GM12874 (cell line): ENCODE data around the gene LRRC15.

Experiments used
- TF ChIP-seq, protein P1 (sequence below): IDR thresholded peaks from 2 replicates; pipeline ENCODE4 v1.5.1; 2011; ENCODE audit warnings: low read depth, mild to moderate bottlenecking, control low read depth, low read length, moderate library complexity; ENCODE audit not compliant: insufficient read depth

The LRRC15 gene

DNA sequence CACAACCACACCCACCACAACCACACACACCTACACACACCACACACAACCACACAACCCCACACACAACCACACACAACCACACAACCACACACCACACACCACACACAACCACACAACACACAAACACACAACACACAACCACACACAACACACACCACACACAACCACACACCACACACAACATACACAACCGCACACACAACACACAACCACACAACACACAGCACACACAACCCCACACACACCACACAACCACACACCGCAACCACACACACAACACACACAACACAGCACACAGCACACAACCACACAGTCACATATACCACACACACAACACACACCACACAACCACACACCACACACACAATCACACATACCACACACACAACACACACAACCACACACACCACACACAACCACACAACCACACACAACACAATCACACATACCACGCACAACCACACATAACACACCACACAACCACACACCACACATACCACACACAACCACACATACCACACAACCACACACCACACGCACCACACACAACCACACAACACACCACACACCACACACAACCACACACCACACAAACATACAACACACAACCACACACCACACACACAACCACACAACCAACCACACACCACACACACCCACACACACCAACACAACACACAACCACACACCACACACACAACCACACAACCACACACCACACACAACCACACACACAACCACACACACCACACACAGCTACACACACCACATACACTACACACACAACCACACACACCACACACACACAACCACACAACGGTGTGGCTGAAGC lies 42.1 kb downstream of the LRRC15 start:
- TF ChIP-seq, protein P1, sequence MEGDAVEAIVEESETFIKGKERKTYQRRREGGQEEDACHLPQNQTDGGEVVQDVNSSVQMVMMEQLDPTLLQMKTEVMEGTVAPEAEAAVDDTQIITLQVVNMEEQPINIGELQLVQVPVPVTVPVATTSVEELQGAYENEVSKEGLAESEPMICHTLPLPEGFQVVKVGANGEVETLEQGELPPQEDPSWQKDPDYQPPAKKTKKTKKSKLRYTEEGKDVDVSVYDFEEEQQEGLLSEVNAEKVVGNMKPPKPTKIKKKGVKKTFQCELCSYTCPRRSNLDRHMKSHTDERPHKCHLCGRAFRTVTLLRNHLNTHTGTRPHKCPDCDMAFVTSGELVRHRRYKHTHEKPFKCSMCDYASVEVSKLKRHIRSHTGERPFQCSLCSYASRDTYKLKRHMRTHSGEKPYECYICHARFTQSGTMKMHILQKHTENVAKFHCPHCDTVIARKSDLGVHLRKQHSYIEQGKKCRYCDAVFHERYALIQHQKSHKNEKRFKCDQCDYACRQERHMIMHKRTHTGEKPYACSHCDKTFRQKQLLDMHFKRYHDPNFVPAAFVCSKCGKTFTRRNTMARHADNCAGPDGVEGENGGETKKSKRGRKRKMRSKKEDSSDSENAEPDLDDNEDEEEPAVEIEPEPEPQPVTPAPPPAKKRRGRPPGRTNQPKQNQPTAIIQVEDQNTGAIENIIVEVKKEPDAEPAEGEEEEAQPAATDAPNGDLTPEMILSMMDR, result no peak

GRCh38 chr3:194326968-194327217 lies 42.6 kb downstream of the LRRC15 start:
- TF ChIP-seq, protein P1, result no peak

- TF ChIP-seq, protein P1, result no peak
Observed at GRCh38 chr3:194326192-194326967, 43.2 kb downstream of the LRRC15 start.

- TF ChIP-seq, protein P1, result no peak
Observed at GRCh38 chr3:194325424-194326153, 44.0 kb downstream of the LRRC15 start.

GRCh38 chr3:194324823-194325327 lies 44.7 kb downstream of the LRRC15 start:
- TF ChIP-seq, protein P1, result no peak

- TF ChIP-seq, protein P1, result no peak
Observed at GRCh38 chr3:194323785-194324735, 45.5 kb downstream of the LRRC15 start.
